GM23248 (cell line): ENCODE measurements around the gene NUCB2.

Experiments used
- EZH2 ChIP-seq: fragments of 200-600 bp; sonication (generic); IDR thresholded peaks from 2 replicates; pipeline ENCODE4 v1.6.1; 2018; ENCODE audit warnings: antibody characterized with exemption, mild to moderate bottlenecking; ENCODE audit not compliant: insufficient read depth, poor library complexity, severe bottlenecking
- EZH2phosphoT487 ChIP-seq: fragments of 200-600 bp; sonication (generic); IDR thresholded peaks from 2 replicates; pipeline ENCODE4 v1.6.1; 2018; ENCODE audit warnings: antibody characterized with exemption, moderate library complexity, mild to moderate bottlenecking, low read depth; ENCODE audit not compliant: insufficient read depth

DNA sequence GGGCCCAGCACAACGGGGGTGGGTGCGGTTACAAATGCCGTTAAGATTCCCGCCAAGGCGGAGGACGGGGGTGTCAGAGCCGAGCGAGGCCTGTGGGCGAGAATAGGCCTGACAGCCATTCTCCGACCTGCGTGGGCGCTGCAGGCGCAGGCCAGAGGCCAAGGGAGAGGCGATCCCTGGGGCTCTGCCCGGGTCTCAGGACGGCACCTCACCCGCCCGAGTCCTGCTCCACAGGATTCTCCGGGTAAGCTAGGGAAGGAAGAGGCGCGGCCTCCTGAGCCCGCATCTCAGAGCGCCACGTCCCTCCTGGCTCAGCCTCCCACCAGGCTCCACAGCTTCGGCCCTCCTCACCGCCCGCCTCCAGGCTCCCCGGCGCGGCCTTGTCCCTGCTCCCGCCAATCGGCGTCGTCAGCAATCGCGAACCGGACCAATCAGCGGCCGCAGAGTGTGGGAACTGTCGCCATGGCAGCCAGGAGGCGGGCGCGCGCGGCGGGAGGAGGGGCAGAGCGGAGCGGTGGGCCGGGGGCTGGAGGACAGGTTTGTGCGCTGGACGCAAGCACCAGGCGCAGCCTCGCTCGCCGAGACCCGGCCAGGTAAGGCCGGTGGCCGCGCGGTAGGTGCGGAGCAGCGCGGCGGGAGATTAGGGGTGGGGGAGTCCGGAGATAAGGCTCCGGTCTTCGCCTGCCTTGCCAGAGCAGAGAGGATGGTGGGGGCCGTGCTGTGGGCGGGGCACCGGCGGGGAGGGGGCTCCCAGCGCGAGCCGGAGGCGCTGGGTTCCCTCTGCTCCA lies at the start of gene NUCB2:
- no peak for TF ChIP-seq EZH2
- TF ChIP-seq EZH2phosphoT487 = no peak
